GM21528 (cell line): ENCODE results near the gene EIF4H.
A peak's percentile ranks its signal among the peaks of the same experiment; 100 is the strongest.
"Not testable (repeated sequence)": the region's sequence is repeated elsewhere in the genome, so short reads cannot be mapped to it uniquely, and the experiment has no call there.

ENCODE experiments used
- ATAC-seq: cut with Tn5 transposase; IDR thresholded peaks from one replicate; pipeline ENCODE4 v1.9.1; 2021; ENCODE audit warnings: mild to moderate bottlenecking, moderate library complexity; ENCODE audit not compliant: unreplicated experiment, low FRiP score

EIF4H gene

DNA sequence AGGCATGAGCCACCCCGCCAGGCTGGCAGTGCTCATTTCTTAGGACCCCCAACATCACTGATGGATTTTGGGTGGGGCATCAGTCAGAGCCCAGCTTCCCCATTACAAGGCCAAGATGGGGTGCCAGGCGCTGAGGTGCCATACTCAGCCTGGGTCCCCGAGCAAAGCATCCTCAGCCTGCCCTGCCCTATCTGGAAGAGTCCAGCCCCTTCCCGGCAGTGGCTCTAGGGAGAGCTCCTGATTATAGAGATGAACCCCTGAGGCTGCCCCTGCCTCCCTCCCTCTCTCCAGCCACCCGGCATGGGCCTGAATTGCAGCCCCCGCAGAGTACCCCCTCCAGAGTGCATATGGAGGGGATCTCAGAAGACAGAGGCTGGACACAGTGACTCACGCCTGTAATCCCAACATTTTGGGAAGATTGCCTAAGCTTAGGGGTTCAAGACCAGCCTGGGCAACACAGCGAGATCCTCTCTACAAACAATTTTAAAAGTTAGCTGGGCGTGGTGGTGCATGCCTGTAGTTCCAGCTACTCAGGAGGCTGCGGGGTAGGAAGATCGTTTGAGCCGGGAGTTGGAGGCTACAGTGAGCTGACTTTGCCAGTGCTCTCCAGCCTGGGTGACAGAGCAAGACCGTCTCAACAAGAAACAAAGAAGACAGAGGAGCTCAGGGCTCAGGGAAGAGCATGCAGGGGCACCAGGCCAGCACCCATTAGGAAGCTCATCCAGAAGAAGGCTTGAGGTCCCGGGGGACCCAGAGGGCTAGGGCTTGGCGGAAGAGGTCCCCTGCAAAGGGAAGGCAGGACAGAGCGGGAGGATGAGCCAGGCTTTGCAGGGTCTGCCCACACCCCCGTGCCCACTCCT lies 48.9 kb downstream of the EIF4H start:
- ATAC-seq: no peak

DNA sequence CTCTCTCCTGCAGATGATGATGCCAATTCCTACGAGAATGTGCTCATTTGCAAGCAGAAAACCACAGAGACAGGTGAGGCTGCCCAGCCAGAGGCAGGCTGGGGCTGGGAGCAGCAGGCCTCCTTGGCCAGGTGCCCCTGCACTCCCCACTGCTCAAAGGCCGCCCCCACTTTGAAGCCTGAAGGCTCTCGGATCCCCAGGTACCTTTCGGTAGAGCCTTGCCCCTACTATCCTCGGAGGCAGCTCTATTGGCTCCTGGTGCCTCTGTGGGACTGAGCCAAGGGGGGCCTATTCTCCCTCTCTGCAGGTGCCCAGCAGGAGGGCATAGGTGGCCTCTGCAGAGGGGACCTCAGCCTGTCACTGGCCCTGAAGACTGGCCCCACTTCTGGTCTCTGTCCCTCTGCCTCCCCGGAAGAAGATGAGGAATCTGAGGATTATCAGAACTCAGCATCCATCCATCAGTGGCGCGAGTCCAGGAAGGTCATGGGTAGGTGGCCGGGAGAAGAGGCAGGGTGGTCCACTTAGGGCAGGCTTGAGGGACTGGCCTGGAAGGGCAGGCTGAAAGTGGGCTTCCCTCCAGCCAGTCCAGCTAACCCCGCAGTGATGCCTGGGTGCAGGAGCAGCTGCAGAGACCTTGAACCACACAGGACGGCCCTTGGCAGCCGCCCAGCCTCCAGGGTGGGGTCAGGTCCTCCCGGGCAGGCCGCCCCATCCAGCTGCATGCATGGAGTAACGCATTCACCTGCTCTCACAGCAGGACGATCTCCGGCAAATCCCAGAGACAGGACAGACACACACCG lies 49.8 kb downstream of the EIF4H start:
- no peak for ATAC-seq

DNA sequence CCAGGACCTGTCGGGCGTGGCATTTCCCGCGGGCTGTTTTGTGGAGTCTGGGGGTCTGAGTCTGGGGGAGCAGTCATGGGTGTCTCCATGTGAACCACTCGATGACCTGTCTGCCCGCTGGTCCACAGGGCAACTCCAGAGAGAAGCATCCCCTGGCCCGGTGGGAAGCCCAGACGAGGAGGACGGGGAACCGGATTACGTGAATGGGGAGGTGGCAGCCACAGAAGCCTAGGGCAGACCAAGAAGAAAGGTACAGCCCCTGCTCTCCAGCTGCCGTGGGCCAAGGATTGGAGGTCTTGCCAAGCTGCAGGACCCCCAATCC lies 50.3 kb downstream of the EIF4H start:
- ATAC-seq: no peak

GRCh38 chr7:74224907-74225306 lies 50.8 kb downstream of the EIF4H start:
- not testable (repeated sequence) for ATAC-seq

- ATAC-seq: no peak
These were observed 51.2 kb downstream of the EIF4H start for GRCh38 chr7:74225400-74225799.

DNA sequence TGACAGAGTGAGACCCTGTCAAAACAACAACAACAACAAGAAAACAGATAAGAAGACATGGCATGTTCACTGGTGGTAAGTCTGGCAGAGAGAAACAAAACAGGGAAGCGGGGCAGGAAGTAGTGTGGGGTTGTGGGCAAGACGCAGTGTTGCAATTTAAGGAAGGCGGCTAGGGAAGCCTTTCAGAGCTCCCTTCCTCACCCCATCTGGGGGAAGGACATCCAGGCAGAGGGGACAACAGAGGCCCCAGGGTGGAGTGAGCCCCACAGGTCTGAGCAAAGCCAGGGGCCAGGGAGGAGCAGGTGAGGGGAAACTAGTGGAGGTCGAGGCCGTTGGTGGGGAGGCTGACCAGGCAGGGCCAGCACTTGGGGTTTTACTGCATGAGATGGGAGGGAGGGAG lies 52.5 kb downstream of the EIF4H start:
- ATAC-seq: no peak

- ATAC-seq: no peak
These were observed 55.1 kb downstream of the EIF4H start for GRCh38 chr7:74228951-74229900.

- no peak for ATAC-seq
These were observed 56.5 kb downstream of the EIF4H start for GRCh38 chr7:74230446-74231231.

DNA sequence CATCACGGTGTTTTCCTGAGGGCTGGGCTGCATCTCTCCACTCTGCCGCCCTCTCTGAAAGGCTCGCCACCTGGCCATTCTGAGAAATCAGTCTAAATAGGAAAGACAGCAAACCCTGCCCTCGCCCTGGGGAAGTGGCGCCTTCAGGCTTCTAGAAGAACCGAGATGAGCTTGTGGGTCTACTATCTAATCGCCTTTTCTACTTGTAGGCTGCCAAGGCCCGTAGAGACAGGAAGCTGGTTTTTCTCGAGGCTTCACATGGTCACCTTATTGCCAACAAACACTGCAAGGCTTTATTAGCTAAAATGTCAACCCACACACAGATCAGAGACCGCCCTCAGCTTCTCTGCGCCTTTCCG lies 57.1 kb downstream of the EIF4H start:
- peak; percentile 62 for ATAC-seq

DNA sequence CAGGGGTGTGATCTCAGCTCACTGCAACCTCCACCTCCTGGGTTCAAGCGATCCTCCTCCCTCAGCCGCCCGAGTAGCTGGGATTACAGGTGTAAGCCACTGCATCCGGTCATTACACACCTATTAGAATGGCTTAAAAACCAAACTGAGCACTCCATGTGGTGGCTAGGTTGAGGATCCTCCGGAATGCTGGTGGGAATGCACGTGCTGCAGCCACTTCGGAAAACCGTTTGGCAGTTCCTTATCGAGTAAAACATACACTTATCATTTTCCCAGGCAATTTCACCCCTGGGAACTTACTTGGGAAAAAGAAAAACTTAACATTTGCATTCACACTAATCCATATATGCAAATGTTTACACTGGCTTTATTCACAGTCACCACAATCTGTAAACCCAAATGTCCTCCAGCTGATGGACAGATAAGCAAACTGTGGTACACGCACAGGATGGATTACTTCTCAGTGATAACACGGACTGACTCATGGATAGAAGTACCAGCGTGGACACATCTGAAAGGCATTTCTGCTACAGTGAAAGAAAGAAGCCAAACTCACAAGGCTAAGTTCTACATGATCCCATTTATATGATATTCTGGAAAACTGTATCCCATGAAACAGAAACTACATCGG lies 59.6 kb downstream of the EIF4H start:
- ATAC-seq: no peak

DNA sequence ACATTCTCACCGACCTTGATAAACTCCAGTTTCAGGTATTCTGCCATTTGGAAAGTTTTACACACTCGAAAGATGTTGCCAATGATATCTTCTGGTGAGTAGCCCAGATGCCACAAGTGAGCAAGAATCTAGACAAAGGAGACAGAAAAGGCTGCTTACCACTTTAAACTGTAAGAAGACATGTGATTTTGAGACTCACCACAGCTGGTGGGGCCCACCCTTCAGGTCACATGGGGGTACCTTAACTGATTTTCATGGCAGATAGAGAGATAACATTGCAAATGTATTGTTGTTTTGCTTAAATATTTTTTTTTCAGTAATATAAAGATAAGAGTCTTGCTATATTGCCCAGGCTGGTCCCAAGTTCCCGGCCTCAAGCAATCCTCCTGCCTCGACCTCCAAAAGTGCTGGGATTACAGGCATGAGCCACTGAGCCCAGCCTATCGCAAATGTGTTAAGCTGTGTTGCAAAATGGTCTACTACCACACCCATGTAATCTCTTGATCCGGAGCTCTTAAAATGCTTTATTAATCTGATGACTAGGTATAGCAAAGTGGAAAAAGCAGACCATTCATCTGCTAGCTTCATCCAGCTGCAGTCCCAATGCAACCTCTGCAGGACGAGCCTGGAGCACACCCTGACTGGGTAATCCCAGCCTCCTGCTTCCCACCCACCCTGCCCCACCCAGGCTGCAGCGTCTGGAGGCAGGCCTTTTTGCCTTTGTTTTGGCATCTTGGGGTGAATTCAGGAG lies 61.5 kb downstream of the EIF4H start:
- ATAC-seq: no peak

DNA sequence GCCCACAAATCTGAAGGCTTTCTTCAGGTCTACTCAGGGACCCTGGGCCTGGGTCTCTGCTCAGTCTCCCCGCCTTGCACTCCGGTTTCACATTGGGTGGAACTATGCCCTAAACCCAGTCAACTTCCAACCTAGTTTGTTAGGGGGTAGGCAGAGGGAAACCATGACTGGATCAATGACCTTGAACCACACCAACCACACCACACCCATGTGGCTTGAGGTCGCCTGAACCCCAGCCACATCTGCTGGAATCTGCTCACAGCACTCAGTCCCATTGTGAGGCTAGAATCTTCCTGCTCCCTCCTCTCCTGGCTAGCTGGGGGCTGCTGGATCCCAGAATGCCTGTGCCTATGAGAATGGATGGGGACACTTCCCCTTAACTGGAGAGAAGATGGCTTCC lies 62.1 kb downstream of the EIF4H start:
- ATAC-seq: no peak

DNA sequence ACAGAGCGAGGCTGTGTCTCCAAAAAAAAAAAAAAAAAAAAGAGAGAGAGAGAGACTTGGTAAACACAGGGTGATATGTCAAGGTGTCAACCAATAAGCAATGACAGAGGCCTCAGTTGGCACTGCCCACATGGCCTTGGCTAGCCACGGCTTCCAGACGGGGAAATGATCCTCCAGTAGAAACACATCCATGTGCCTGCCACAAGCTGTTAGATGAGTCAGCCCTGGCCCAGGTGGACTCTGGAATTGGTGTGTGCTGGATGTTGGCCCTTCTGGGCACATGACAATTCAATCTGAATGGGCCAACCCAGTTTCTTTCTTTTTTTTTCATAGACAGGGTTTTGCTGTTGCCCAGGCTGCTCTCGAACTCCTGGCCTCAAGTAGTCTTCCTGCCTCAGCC lies 66.3 kb downstream of the EIF4H start:
- ATAC-seq: no peak

DNA sequence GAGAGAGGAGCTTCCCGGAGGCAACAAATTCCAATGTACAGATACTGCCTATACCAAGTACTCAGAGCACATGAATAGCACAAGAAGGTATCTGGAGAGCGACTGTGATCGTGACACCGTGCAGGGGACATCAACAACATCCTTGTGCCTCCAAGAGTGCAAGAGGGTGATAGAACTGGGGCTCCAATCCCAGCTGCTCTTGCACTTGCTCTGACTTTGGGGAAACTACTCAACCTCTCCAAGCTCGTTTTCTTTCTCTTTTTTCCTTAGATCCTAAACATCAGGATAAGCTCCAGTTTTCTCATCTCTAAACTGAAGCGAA lies 67.9 kb downstream of the EIF4H start:
- ATAC-seq: no peak

GRCh38 chr7:74246497-74246896 lies 72.3 kb downstream of the EIF4H start:
- no peak for ATAC-seq
